ENCODE data around the gene CCDC102A. TPM values are rescaled to one million over a fixed set of nuclear protein-coding genes. Genes with fewer than 3 reads are reported as not detected.

The CCDC102A gene
- polyA plus RNA-seq, 3 donors, result not detected

- H2AFZ ChIP-seq (ENCODE audit: insufficient read depth, low read depth, low read length, poor library complexity, severe bottlenecking), result no peak overlapping the region
- Mint-ChIP-seq H3K27ac (no peak overlapping the region), H3K4me1 (no peaks in the 10 kb centered on the region), H3K9me3 (peaks cover 0 to 3% (median 0%) of the 10 kb centered on the region in 7 donors), H3K4me3 (no peak overlapping the region), H3K36me3 (no peaks in the 10 kb centered on the region), H3K27me3 (ENCODE audit: low read depth in 3 of 3) (peaks cover 3 to 7% (median 4%) of the 10 kb centered on the region in 3 donors)
- no peaks in the 10 kb centered on the region for H3K27me3 ChIP-seq (ENCODE audit: control insufficient read depth in 2 of 2, insufficient read depth in 2 of 2, low read length in 2 of 2)
- no peak overlapping the region for H3K4me3 ChIP-seq (replicated peaks in 1 of 3; ENCODE audit: low read depth in 2 of 3, low read length in 3 of 3)
- no peaks in the 10 kb centered on the region for H3K36me3 ChIP-seq (replicated peaks in 1 of 2; ENCODE audit: control insufficient read depth in 1 of 2, insufficient read depth in 2 of 2, low read length in 2 of 2)
- intact Hi-C loops (cut with micrococcal nuclease), result loop anchor here in 1 of 2 donors (5.0 kb wide), 1 partner anchor 213 kb away; no protein-coding TSS in a partner anchor
- 96% methylated on average over 23 of the region's 23 CpGs for WGBS (ENCODE audit: insufficient coverage)
- DNase-seq, result no peak
- TF ChIP-seq CTCF (IDR thresholded peaks at IDR 0.05), result no peak
- no peaks in the 10 kb centered on the region for H3K4me1 ChIP-seq (ENCODE audit: control insufficient read depth in 1 of 2, insufficient read depth in 2 of 2, low read length in 2 of 2)
- H3K9ac ChIP-seq (ENCODE audit: insufficient read depth, low read length, poor library complexity, severe bottlenecking), result no peak overlapping the region
- H3K79me2 ChIP-seq (ENCODE audit: insufficient read depth, low read length), result no peaks in the 10 kb centered on the region
- H3K4me2 ChIP-seq (replicated peaks; ENCODE audit: extremely low read depth, low read length, poor library complexity, severe bottlenecking), result no peak overlapping the region
- no peak overlapping the region for H3K27ac ChIP-seq (ENCODE audit: low read depth in 1 of 2, low read length in 2 of 2)
- no peaks in the 10 kb centered on the region for H4K20me1 ChIP-seq (ENCODE audit: insufficient read depth, low read length)
- no peaks in the 10 kb centered on the region for H3K9me3 ChIP-seq (replicated peaks in 1 of 2; ENCODE audit: control insufficient read depth in 1 of 2, insufficient read depth in 1 of 2, low read length in 2 of 2)
Measured at GRCh38 chr16:57514791-57515600, 21.4 kb downstream of the CCDC102A start.

GRCh38 chr16:57514371-57514770, 22.0 kb downstream of the CCDC102A start:
- Histone ChIP-seq H3K4me2 (replicated peaks; ENCODE audit: extremely low read depth, low read length, poor library complexity, severe bottlenecking) (no peak overlapping the region), H3K9ac (ENCODE audit: insufficient read depth, low read length, poor library complexity, severe bottlenecking) (no peak overlapping the region), H3K4me3 (replicated peaks in 1 of 3; ENCODE audit: low read depth in 2 of 3, low read length in 3 of 3) (no peak overlapping the region), H3K9me3 (replicated peaks in 1 of 2; ENCODE audit: control insufficient read depth in 1 of 2, insufficient read depth in 1 of 2, low read length in 2 of 2) (no peaks in the 10 kb centered on the region), H3K4me1 (ENCODE audit: control insufficient read depth in 1 of 2, insufficient read depth in 2 of 2, low read length in 2 of 2) (no peaks in the 10 kb centered on the region), H3K27ac (ENCODE audit: low read depth in 1 of 2, low read length in 2 of 2) (no peak overlapping the region), H4K20me1 (ENCODE audit: insufficient read depth, low read length) (no peaks in the 10 kb centered on the region), H3K36me3 (replicated peaks in 1 of 2; ENCODE audit: control insufficient read depth in 1 of 2, insufficient read depth in 2 of 2, low read length in 2 of 2) (no peaks in the 10 kb centered on the region), H3K79me2 (ENCODE audit: insufficient read depth, low read length) (no peaks in the 10 kb centered on the region), H3K27me3 (ENCODE audit: control insufficient read depth in 2 of 2, insufficient read depth in 2 of 2, low read length in 2 of 2) (no peaks in the 10 kb centered on the region), H2AFZ (ENCODE audit: insufficient read depth, low read depth, low read length, poor library complexity, severe bottlenecking) (no peak overlapping the region)
- 100% methylated on average over 3 of the region's 4 CpGs for WGBS (ENCODE audit: insufficient coverage)
- H3K4me3 Mint-ChIP-seq, result no peak overlapping the region
- H3K36me3 Mint-ChIP-seq, result no peaks in the 10 kb centered on the region
- H3K27ac Mint-ChIP-seq, result peak overlapping the region in 1 of 7 donors; percentile 57
- no peak for TF ChIP-seq CTCF (IDR thresholded peaks at IDR 0.05)
- H3K9me3 Mint-ChIP-seq, result peaks cover 0 to 3% (median 0%) of the 10 kb centered on the region in 7 donors
- intact Hi-C loops (cut with micrococcal nuclease), result no loop called here
- DNase-seq, result no peak
- H3K27me3 Mint-ChIP-seq (ENCODE audit: low read depth in 3 of 3), result peaks cover 4 to 7% (median 5%) of the 10 kb centered on the region in 3 donors
- no peaks in the 10 kb centered on the region for H3K4me1 Mint-ChIP-seq
